HT1080 (cell line): ENCODE data around the gene NINJ1. TPM values are rescaled to one million over a fixed set of nuclear protein-coding genes. Genes with fewer than 3 reads are reported as not detected.

ENCODE experiments used
- DNase-seq: peaks from one replicate; pipeline ENCODE4 v3.0.0-alpha.2; 2015; ENCODE audit warnings: low read depth
- total RNA-seq: library from RNA; depleted of rRNA; stranded (reverse); fragments of >200 nt; shearing (Covaris generic); gene quantifications from 2 replicates; pipeline ENCODE4 v1.2.3, GENCODE V29; 2014

NINJ1 gene
- total RNA-seq, 1 experiment from 2014 or later: 31.5 TPM

- no peak for DNase-seq
Observed at GRCh38 chr9:93132946-93133680, 938 bp downstream of the NINJ1 start.

- no peak for DNase-seq
Observed at GRCh38 chr9:93132287-93132927, 1.6 kb downstream of the NINJ1 start.

- no peak for DNase-seq
Observed at GRCh38 chr9:93131599-93132286, 2.3 kb downstream of the NINJ1 start.

GRCh38 chr9:93130861-93131481, 3.1 kb downstream of the NINJ1 start:
- DNase-seq: no peak

GRCh38 chr9:93129691-93130500, 4.2 kb downstream of the NINJ1 start:
- no peak for DNase-seq

- no peak for DNase-seq
Observed at GRCh38 chr9:93129286-93129685, 4.8 kb downstream of the NINJ1 start.

- DNase-seq: no peak
Observed at GRCh38 chr9:93128715-93129224, 5.3 kb downstream of the NINJ1 start.

- DNase-seq: no peak
Observed at GRCh38 chr9:93128011-93128714, 5.9 kb downstream of the NINJ1 start.

GRCh38 chr9:93127395-93127911, 6.6 kb downstream of the NINJ1 start:
- DNase-seq: no peak

- DNase-seq: no peak
Observed at GRCh38 chr9:93126825-93127368, 7.2 kb downstream of the NINJ1 start.

- no peak for DNase-seq
Observed at GRCh38 chr9:93126151-93126781, 7.8 kb downstream of the NINJ1 start.

- no peak for DNase-seq
Observed at GRCh38 chr9:93125331-93125894, 8.6 kb downstream of the NINJ1 start.

GRCh38 chr9:93124793-93125192, 9.3 kb downstream of the NINJ1 start:
- DNase-seq: no peak

GRCh38 chr9:93123561-93124283, 10.3 kb downstream of the NINJ1 start:
- DNase-seq: no peak

GRCh38 chr9:93122721-93123221, 11.3 kb downstream of the NINJ1 start:
- DNase-seq: no peak

GRCh38 chr9:93121316-93122241, 12.5 kb downstream of the NINJ1 start:
- DNase-seq: no peak

GRCh38 chr9:93120846-93121315, 13.2 kb downstream of the NINJ1 start:
- no peak for DNase-seq
